SK-N-SH treated with all-trans-retinoic acid at 6 μM for 48 hours (cell line): ENCODE measurements around the gene ATP5IF1.

Experiments used
- ATAC-seq: fragments of 200-7000 bp; cut with Tn5 transposase; 3 replicates; pipeline ENCODE4 v1.9.1; 2020; ENCODE audit warnings: mild to moderate bottlenecking, moderate library complexity
- ARNTL ChIP-seq: fragments of 450-650 bp; formaldehyde crosslinking; IDR thresholded peaks from 2 replicates; pipeline ENCODE4 v1.5.0; 2020; ENCODE audit warnings: low read depth, mild to moderate bottlenecking, moderate library complexity, borderline replicate concordance
- BACH2 ChIP-seq: fragments of 250-450 bp; sonication (Bioruptor Pico); IDR thresholded peaks from 2 replicates; pipeline ENCODE4 v1.9.0; 2021; ENCODE audit warnings: mild to moderate bottlenecking, borderline replicate concordance
- CSDC2 ChIP-seq: fragments of 250-450 bp; sonication (Bioruptor Pico); IDR thresholded peaks from 2 replicates; pipeline ENCODE4 v1.5.0; 2020; ENCODE audit warnings: mild to moderate bottlenecking, moderate library complexity
- ESRRG ChIP-seq: fragments of 250-450 bp; sonication (Bioruptor Pico); IDR thresholded peaks from 2 replicates; pipeline ENCODE4 v1.6.1; 2021; ENCODE audit warnings: mild to moderate bottlenecking
- GLIS3 ChIP-seq: fragments of 250-450 bp; sonication (Bioruptor Pico); IDR thresholded peaks from 2 replicates; pipeline ENCODE4 v1.5.0; 2020; ENCODE audit warnings: mild to moderate bottlenecking, moderate library complexity
- ISL1 ChIP-seq: fragments of 250-450 bp; sonication (Bioruptor Pico); IDR thresholded peaks from 2 replicates; pipeline ENCODE4 v2.1.2; 2022; ENCODE audit warnings: mild to moderate bottlenecking, moderate library complexity
- OSR1 ChIP-seq: fragments of 250-450 bp; sonication (Bioruptor Pico); IDR thresholded peaks from 2 replicates; pipeline ENCODE4 v1.8.0; 2022; ENCODE audit warnings: moderate library complexity, mild to moderate bottlenecking, inconsistent platforms
- PPARA ChIP-seq: fragments of 250-450 bp; sonication (Bioruptor Pico); IDR thresholded peaks from 2 replicates; pipeline ENCODE4 v1.5.0; 2020; ENCODE audit warnings: mild to moderate bottlenecking, borderline replicate concordance
- SNAI2 ChIP-seq: fragments of 250-450 bp; sonication (Bioruptor Pico); IDR thresholded peaks from 2 replicates; pipeline ENCODE4 v1.5.0; 2020; ENCODE audit warnings: mild to moderate bottlenecking, moderate library complexity
- TCF4 ChIP-seq: fragments of 250-450 bp; sonication (Bioruptor Pico); IDR thresholded peaks from 2 replicates; pipeline ENCODE4 v1.8.0; 2021; ENCODE audit warnings: mild to moderate bottlenecking, moderate library complexity, borderline replicate concordance
- TOX ChIP-seq: fragments of 250-450 bp; sonication (Bioruptor Pico); IDR thresholded peaks from 2 replicates; pipeline ENCODE4 v1.8.0; 2021; ENCODE audit warnings: mild to moderate bottlenecking, moderate library complexity, borderline replicate concordance
- ZC3H10 ChIP-seq: fragments of 250-450 bp; sonication (Bioruptor Pico); IDR thresholded peaks from 2 replicates; pipeline ENCODE4 v1.5.1; 2021; ENCODE audit warnings: mild to moderate bottlenecking, moderate library complexity
- ZFP30 ChIP-seq: fragments of 450-650 bp; formaldehyde crosslinking; IDR thresholded peaks from 2 replicates; pipeline ENCODE4 v1.5.0; 2022; ENCODE audit warnings: mild to moderate bottlenecking, moderate library complexity
- ZNF565 ChIP-seq: fragments of 450-650 bp; formaldehyde crosslinking; conservative IDR thresholded peaks from 2 replicates; pipeline ENCODE4 v1.5.0; 2020; ENCODE audit warnings: low read depth, mild to moderate bottlenecking, moderate library complexity
- ZNF8 ChIP-seq: fragments of 450-650 bp; formaldehyde crosslinking; IDR thresholded peaks from 2 replicates; pipeline ENCODE4 v1.5.0; 2020; ENCODE audit warnings: mild to moderate bottlenecking, moderate library complexity
- TF ChIP-seq, protein P1 (sequence below): fragments of 250-450 bp; sonication (Bioruptor Pico); IDR thresholded peaks from 2 replicates; pipeline ENCODE4 v1.8.0; 2021; ENCODE audit warnings: low read depth, mild to moderate bottlenecking, moderate library complexity, borderline replicate concordance
- TF ChIP-seq, protein P2 (sequence below): fragments of 250-450 bp; sonication (Bioruptor Pico); IDR thresholded peaks from 2 replicates; pipeline ENCODE4 v1.5.0; 2020; ENCODE audit warnings: mild to moderate bottlenecking, moderate library complexity
- TF ChIP-seq, protein P3 (sequence below): fragments of 250-450 bp; sonication (Bioruptor Pico); IDR thresholded peaks from 2 replicates; pipeline ENCODE4 v1.5.1; 2021; ENCODE audit warnings: mild to moderate bottlenecking, moderate library complexity
- TF ChIP-seq, protein P4 (sequence below): fragments of 250-450 bp; sonication (Bioruptor Pico); IDR thresholded peaks from 2 replicates; pipeline ENCODE4 v1.8.0; 2020; ENCODE audit warnings: mild to moderate bottlenecking, moderate library complexity, borderline replicate concordance

The ATP5IF1 gene

DNA sequence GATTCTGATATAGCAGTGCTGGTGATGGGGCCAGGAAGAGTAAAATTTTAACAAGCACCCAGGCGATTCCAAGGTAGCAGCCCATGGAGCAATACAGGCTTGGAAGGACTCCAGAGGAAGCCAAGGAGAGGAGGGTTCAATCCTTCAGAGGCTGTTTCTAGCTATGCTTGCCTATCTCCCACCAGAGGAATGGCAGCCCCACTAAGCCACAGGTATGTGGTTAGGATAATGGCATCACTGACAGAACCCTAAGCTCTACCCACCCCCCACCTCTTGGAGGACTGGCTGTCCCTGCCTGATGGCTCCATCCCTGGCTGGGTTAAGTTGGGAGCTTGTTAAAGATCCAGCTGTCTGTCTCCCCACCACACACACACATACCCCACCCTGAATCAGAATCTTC is 40.1 kb upstream of the ATP5IF1 start:
- no peak for ATAC-seq
- TF ChIP-seq ZNF565 = no peak
- no peak for TF ChIP-seq TOX (CRISPR knock-in tag)
- TF ChIP-seq CSDC2 (CRISPR knock-in tag) = no peak
- TF ChIP-seq ESRRG (CRISPR knock-in tag) = no peak
- TF ChIP-seq ZNF8 (CRISPR knock-in tag) = no peak
- TF ChIP-seq, protein P1, sequence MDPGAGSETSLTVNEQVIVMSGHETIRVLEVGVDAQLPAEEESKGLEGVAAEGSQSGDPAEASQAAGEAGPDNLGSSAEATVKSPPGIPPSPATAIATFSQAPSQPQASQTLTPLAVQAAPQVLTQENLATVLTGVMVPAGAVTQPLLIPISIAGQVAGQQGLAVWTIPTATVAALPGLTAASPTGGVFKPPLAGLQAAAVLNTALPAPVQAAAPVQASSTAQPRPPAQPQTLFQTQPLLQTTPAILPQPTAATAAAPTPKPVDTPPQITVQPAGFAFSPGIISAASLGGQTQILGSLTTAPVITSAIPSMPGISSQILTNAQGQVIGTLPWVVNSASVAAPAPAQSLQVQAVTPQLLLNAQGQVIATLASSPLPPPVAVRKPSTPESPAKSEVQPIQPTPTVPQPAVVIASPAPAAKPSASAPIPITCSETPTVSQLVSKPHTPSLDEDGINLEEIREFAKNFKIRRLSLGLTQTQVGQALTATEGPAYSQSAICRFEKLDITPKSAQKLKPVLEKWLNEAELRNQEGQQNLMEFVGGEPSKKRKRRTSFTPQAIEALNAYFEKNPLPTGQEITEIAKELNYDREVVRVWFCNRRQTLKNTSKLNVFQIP = no peak
- no peak for TF ChIP-seq SNAI2
- no peak for TF ChIP-seq TCF4 (CRISPR knock-in tag)
- TF ChIP-seq ZC3H10 = no peak
- no peak for TF ChIP-seq PPARA (CRISPR knock-in tag)
- no peak for TF ChIP-seq ZFP30 (CRISPR knock-in tag)
- TF ChIP-seq, protein P2, sequence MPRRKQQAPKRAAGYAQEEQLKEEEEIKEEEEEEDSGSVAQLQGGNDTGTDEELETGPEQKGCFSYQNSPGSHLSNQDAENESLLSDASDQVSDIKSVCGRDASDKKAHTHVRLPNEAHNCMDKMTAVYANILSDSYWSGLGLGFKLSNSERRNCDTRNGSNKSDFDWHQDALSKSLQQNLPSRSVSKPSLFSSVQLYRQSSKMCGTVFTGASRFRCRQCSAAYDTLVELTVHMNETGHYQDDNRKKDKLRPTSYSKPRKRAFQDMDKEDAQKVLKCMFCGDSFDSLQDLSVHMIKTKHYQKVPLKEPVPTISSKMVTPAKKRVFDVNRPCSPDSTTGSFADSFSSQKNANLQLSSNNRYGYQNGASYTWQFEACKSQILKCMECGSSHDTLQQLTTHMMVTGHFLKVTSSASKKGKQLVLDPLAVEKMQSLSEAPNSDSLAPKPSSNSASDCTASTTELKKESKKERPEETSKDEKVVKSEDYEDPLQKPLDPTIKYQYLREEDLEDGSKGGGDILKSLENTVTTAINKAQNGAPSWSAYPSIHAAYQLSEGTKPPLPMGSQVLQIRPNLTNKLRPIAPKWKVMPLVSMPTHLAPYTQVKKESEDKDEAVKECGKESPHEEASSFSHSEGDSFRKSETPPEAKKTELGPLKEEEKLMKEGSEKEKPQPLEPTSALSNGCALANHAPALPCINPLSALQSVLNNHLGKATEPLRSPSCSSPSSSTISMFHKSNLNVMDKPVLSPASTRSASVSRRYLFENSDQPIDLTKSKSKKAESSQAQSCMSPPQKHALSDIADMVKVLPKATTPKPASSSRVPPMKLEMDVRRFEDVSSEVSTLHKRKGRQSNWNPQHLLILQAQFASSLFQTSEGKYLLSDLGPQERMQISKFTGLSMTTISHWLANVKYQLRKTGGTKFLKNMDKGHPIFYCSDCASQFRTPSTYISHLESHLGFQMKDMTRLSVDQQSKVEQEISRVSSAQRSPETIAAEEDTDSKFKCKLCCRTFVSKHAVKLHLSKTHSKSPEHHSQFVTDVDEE (CRISPR knock-in tag) = no peak
- no peak for TF ChIP-seq OSR1 (CRISPR knock-in tag)
- TF ChIP-seq, protein P3, sequence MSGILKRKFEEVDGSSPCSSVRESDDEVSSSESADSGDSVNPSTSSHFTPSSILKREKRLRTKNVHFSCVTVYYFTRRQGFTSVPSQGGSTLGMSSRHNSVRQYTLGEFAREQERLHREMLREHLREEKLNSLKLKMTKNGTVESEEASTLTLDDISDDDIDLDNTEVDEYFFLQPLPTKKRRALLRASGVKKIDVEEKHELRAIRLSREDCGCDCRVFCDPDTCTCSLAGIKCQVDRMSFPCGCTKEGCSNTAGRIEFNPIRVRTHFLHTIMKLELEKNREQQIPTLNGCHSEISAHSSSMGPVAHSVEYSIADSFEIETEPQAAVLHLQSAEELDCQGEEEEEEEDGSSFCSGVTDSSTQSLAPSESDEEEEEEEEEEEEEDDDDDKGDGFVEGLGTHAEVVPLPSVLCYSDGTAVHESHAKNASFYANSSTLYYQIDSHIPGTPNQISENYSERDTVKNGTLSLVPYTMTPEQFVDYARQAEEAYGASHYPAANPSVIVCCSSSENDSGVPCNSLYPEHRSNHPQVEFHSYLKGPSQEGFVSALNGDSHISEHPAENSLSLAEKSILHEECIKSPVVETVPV (CRISPR knock-in tag) = no peak
- no peak for TF ChIP-seq ISL1 (CRISPR knock-in tag)
- TF ChIP-seq, protein P4, sequence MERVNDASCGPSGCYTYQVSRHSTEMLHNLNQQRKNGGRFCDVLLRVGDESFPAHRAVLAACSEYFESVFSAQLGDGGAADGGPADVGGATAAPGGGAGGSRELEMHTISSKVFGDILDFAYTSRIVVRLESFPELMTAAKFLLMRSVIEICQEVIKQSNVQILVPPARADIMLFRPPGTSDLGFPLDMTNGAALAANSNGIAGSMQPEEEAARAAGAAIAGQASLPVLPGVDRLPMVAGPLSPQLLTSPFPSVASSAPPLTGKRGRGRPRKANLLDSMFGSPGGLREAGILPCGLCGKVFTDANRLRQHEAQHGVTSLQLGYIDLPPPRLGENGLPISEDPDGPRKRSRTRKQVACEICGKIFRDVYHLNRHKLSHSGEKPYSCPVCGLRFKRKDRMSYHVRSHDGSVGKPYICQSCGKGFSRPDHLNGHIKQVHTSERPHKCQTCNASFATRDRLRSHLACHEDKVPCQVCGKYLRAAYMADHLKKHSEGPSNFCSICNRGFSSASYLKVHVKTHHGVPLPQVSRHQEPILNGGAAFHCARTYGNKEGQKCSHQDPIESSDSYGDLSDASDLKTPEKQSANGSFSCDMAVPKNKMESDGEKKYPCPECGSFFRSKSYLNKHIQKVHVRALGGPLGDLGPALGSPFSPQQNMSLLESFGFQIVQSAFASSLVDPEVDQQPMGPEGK = no peak
- no peak for TF ChIP-seq GLIS3 (CRISPR knock-in tag)

DNA sequence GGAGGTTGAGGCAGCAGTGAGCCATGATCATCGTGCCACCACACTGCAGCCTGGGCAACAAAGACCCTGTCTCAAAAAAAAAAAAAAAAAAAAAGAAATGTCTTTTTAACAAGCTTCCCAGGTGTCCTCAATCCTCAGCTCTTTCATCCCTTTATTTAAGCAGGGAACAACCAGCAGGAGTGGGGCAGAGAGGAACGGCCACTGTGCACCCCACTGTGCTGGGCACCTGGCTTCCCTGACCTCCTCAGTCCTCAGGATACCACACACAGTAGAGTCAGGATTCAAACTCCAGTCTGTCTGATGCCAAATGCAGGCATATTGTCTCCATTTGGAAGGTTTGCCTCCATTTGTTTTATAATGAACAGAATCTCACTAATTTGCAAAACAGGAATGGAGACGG is 39.6 kb upstream of the ATP5IF1 start:
- no peak for ATAC-seq
- TF ChIP-seq, protein P3 (CRISPR knock-in tag) = no peak
- TF ChIP-seq ZNF8 (CRISPR knock-in tag) = no peak
- TF ChIP-seq ZFP30 (CRISPR knock-in tag) = no peak
- no peak for TF ChIP-seq ESRRG (CRISPR knock-in tag)
- TF ChIP-seq ZC3H10 = no peak
- TF ChIP-seq ARNTL (CRISPR knock-in tag) = no peak
- TF ChIP-seq, protein P4 = no peak
- no peak for TF ChIP-seq PPARA (CRISPR knock-in tag)
- no peak for TF ChIP-seq OSR1 (CRISPR knock-in tag)
- TF ChIP-seq BACH2 (CRISPR knock-in tag) = no peak
- no peak for TF ChIP-seq GLIS3 (CRISPR knock-in tag)
